ENCODE data around the gene NT5E. TPM values are rescaled to one million over a fixed set of nuclear protein-coding genes. Genes with fewer than 3 reads are reported as not detected.

NT5E gene
- total RNA-seq, 1 experiment from 2014 or later: 0.81 TPM

DNA sequence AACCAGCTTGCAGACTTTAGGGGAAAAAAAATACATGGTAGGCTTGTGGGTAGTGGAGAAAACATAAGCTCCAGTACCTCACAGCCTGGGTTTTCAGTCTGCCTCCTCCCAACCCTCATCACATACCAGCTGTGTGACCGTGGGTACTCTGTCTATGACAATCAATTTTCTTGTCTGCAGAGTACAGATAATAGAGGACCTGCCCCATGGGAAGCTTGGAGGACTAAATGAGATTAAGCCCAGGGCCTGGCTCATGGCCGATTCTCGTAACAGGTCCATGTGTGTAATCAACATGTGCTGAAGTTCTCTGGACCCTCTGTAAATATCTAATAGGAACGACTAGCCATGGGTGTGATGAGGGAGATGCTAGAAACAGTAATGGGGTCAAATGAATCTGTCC, 34.0 kb downstream of the NT5E start:
- ATAC-seq (no peak), DNase-seq (ENCODE audit: low spot score) (no peak)
- no peak overlapping the region for H3K4me3 Mint-ChIP-seq
- ChIA-PET CTCF (interaction anchor here (0.6 to 4.1 kb wide), 13 partner anchors 10 to 267 kb away, joined by 3 to 117 read pairs (median 8); partner anchors contain the start of gene NT5E), POLR2A (no interaction called here)
- H3K27me3 Mint-ChIP-seq (ENCODE audit: low read depth): peaks cover 2% of the 10 kb centered on the region; the same call in 1 of the 2 replicates
- TF ChIP-seq ZBTB21 (CRISPR knock-in tag; IDR thresholded peaks at IDR 0.05; ENCODE audit: borderline replicate concordance) (no peak), SP1 (CRISPR knock-in tag; conservative IDR thresholded peaks at IDR 0.05) (no peak), ZNF416 (CRISPR knock-in tag; IDR thresholded peaks at IDR 0.05) (no peak), CREM (CRISPR knock-in tag; IDR thresholded peaks at IDR 0.05) (no peak), ELF4 (CRISPR knock-in tag; IDR thresholded peaks at IDR 0.05; ENCODE audit: low read depth) (no peak), SMAD3 (CRISPR knock-in tag; IDR thresholded peaks at IDR 0.05; ENCODE audit: borderline replicate concordance) (no peak), TEAD1 (CRISPR knock-in tag; IDR thresholded peaks at IDR 0.05) (no peak), MXD4 (CRISPR knock-in tag; IDR thresholded peaks at IDR 0.05; ENCODE audit: borderline replicate concordance) (no peak), NFYB (CRISPR knock-in tag; conservative IDR thresholded peaks at IDR 0.05; ENCODE audit: low read depth) (no peak), FOXK1 (CRISPR knock-in tag; IDR thresholded peaks at IDR 0.05) (no peak), SOX15 (CRISPR knock-in tag; IDR thresholded peaks at IDR 0.05) (no peak), SMAD4 (CRISPR knock-in tag; IDR thresholded peaks at IDR 0.05) (no peak), JUN (CRISPR knock-in tag; IDR thresholded peaks at IDR 0.05) (no peak), GABPB1 (CRISPR knock-in tag; IDR thresholded peaks at IDR 0.05) (no peak), ZNF219 (CRISPR knock-in tag; IDR thresholded peaks at IDR 0.05; ENCODE audit: borderline replicate concordance) (no peak), ZNF263 (CRISPR knock-in tag; IDR thresholded peaks at IDR 0.05; ENCODE audit: low read depth) (no peak)
- TF ChIP-seq, protein P1, sequence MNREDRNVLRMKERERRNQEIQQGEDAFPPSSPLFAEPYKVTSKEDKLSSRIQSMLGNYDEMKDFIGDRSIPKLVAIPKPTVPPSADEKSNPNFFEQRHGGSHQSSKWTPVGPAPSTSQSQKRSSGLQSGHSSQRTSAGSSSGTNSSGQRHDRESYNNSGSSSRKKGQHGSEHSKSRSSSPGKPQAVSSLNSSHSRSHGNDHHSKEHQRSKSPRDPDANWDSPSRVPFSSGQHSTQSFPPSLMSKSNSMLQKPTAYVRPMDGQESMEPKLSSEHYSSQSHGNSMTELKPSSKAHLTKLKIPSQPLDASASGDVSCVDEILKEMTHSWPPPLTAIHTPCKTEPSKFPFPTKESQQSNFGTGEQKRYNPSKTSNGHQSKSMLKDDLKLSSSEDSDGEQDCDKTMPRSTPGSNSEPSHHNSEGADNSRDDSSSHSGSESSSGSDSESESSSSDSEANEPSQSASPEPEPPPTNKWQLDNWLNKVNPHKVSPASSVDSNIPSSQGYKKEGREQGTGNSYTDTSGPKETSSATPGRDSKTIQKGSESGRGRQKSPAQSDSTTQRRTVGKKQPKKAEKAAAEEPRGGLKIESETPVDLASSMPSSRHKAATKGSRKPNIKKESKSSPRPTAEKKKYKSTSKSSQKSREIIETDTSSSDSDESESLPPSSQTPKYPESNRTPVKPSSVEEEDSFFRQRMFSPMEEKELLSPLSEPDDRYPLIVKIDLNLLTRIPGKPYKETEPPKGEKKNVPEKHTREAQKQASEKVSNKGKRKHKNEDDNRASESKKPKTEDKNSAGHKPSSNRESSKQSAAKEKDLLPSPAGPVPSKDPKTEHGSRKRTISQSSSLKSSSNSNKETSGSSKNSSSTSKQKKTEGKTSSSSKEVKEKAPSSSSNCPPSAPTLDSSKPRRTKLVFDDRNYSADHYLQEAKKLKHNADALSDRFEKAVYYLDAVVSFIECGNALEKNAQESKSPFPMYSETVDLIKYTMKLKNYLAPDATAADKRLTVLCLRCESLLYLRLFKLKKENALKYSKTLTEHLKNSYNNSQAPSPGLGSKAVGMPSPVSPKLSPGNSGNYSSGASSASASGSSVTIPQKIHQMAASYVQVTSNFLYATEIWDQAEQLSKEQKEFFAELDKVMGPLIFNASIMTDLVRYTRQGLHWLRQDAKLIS (CRISPR knock-in tag; IDR thresholded peaks at IDR 0.05; ENCODE audit: borderline replicate concordance): no peak
- TF ChIP-seq, protein P2, sequence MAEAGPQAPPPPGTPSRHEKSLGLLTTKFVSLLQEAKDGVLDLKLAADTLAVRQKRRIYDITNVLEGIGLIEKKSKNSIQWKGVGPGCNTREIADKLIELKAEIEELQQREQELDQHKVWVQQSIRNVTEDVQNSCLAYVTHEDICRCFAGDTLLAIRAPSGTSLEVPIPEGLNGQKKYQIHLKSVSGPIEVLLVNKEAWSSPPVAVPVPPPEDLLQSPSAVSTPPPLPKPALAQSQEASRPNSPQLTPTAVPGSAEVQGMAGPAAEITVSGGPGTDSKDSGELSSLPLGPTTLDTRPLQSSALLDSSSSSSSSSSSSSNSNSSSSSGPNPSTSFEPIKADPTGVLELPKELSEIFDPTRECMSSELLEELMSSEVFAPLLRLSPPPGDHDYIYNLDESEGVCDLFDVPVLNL (CRISPR knock-in tag; IDR thresholded peaks at IDR 0.05; ENCODE audit: borderline replicate concordance, low read depth): no peak
- TF ChIP-seq, protein P3, sequence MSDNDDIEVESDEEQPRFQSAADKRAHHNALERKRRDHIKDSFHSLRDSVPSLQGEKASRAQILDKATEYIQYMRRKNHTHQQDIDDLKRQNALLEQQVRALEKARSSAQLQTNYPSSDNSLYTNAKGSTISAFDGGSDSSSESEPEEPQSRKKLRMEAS (CRISPR knock-in tag; IDR thresholded peaks at IDR 0.05): no peak
- TF ChIP-seq, protein P4, sequence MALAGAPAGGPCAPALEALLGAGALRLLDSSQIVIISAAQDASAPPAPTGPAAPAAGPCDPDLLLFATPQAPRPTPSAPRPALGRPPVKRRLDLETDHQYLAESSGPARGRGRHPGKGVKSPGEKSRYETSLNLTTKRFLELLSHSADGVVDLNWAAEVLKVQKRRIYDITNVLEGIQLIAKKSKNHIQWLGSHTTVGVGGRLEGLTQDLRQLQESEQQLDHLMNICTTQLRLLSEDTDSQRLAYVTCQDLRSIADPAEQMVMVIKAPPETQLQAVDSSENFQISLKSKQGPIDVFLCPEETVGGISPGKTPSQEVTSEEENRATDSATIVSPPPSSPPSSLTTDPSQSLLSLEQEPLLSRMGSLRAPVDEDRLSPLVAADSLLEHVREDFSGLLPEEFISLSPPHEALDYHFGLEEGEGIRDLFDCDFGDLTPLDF (CRISPR knock-in tag; IDR thresholded peaks at IDR 0.05): no peak
- no peaks in the 10 kb centered on the region for H3K9me3 Mint-ChIP-seq
- peaks cover 4% of the 10 kb centered on the region; the same call in 1 of the 2 replicates for H3K4me1 Mint-ChIP-seq
- no peaks in the 10 kb centered on the region for H3K36me3 Mint-ChIP-seq
- no peak overlapping the region for H3K27ac Mint-ChIP-seq

DNA sequence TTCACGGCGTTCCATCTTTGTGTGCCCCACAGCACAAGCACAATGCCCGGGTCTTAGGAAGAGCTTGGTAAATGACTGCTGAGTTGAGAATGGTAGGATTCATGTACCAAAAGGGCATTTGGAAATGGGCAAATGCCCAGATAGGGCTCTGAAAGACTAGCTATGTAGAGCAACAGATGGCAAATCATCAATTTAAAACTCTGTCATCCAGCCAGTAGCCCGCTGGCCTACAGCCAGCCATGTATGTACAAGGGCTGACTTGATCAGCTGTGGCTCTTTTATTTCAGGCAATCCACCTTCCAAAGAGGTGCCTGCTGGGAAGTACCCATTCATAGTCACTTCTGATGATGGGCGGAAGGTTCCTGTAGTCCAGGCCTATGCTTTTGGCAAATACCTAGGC, 35.1 kb downstream of the NT5E start:
- CTCF ChIA-PET: interaction anchor here (1.4 to 4.1 kb wide), 2 partner anchors 35 to 131 kb away, joined by 7 to 117 read pairs; partner anchors contain the start of gene NT5E
- DNase-seq (ENCODE audit: low spot score): no peak
- Mint-ChIP-seq H3K4me3 (no peak overlapping the region), H3K27ac (no peak overlapping the region), H3K4me1 (peaks cover 4% of the 10 kb centered on the region; the same call in 1 of the 2 replicates), H3K27me3 (ENCODE audit: low read depth) (peaks cover 2% of the 10 kb centered on the region; the same call in 1 of the 2 replicates), H3K36me3 (no peaks in the 10 kb centered on the region), H3K9me3 (no peaks in the 10 kb centered on the region; the same call in 1 of the 2 replicates)
- POLR2A ChIA-PET: no interaction called here
- no peak for ATAC-seq
- TF ChIP-seq KAT7 (CRISPR knock-in tag; IDR thresholded peaks at IDR 0.05; ENCODE audit: borderline replicate concordance) (no peak), FOXK1 (CRISPR knock-in tag; IDR thresholded peaks at IDR 0.05) (no peak), ELF4 (CRISPR knock-in tag; IDR thresholded peaks at IDR 0.05; ENCODE audit: low read depth) (no peak), NFYB (CRISPR knock-in tag; conservative IDR thresholded peaks at IDR 0.05; ENCODE audit: low read depth) (no peak), RORB (CRISPR knock-in tag; IDR thresholded peaks at IDR 0.05) (no peak)
- TF ChIP-seq, protein P5, sequence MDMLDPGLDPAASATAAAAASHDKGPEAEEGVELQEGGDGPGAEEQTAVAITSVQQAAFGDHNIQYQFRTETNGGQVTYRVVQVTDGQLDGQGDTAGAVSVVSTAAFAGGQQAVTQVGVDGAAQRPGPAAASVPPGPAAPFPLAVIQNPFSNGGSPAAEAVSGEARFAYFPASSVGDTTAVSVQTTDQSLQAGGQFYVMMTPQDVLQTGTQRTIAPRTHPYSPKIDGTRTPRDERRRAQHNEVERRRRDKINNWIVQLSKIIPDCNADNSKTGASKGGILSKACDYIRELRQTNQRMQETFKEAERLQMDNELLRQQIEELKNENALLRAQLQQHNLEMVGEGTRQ (CRISPR knock-in tag; IDR thresholded peaks at IDR 0.05): no peak
- TF ChIP-seq, protein P6, sequence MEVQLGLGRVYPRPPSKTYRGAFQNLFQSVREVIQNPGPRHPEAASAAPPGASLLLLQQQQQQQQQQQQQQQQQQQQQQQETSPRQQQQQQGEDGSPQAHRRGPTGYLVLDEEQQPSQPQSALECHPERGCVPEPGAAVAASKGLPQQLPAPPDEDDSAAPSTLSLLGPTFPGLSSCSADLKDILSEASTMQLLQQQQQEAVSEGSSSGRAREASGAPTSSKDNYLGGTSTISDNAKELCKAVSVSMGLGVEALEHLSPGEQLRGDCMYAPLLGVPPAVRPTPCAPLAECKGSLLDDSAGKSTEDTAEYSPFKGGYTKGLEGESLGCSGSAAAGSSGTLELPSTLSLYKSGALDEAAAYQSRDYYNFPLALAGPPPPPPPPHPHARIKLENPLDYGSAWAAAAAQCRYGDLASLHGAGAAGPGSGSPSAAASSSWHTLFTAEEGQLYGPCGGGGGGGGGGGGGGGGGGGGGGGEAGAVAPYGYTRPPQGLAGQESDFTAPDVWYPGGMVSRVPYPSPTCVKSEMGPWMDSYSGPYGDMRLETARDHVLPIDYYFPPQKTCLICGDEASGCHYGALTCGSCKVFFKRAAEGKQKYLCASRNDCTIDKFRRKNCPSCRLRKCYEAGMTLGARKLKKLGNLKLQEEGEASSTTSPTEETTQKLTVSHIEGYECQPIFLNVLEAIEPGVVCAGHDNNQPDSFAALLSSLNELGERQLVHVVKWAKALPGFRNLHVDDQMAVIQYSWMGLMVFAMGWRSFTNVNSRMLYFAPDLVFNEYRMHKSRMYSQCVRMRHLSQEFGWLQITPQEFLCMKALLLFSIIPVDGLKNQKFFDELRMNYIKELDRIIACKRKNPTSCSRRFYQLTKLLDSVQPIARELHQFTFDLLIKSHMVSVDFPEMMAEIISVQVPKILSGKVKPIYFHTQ (CRISPR knock-in tag; IDR thresholded peaks at IDR 0.05): no peak
- TF ChIP-seq, protein P7, sequence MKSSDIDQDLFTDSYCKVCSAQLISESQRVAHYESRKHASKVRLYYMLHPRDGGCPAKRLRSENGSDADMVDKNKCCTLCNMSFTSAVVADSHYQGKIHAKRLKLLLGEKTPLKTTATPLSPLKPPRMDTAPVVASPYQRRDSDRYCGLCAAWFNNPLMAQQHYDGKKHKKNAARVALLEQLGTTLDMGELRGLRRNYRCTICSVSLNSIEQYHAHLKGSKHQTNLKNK (CRISPR knock-in tag; IDR thresholded peaks at IDR 0.05): no peak

Data from WTC11 (cell line).